Measurements from ENCODE around the gene MOCS2.

DNA sequence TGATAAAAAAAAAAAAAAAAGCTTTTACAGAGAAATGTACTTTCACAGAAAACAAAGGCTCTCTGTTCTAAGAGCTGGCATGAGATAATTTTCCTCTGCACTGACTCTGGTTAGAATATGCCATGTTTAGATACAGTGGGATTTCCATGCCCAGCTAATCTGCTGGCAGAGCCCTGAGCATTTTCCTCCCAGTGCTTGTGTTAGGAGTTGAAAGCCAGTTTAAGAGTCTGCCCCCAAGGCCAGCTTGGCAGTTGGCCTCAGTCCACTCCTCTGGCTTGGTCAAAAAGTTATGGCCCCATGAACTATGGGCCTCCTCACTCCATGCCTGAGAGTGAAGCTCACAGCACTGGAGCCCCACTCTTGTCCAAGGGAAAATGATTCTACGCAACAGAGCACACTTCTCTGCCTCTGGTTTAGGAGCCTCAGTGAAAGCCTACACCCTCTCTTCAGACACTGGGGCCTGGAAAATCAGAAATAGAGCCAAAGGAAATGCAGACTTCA, 21.9 kb downstream of the MOCS2 start:
- TF ChIP-seq, protein P1, sequence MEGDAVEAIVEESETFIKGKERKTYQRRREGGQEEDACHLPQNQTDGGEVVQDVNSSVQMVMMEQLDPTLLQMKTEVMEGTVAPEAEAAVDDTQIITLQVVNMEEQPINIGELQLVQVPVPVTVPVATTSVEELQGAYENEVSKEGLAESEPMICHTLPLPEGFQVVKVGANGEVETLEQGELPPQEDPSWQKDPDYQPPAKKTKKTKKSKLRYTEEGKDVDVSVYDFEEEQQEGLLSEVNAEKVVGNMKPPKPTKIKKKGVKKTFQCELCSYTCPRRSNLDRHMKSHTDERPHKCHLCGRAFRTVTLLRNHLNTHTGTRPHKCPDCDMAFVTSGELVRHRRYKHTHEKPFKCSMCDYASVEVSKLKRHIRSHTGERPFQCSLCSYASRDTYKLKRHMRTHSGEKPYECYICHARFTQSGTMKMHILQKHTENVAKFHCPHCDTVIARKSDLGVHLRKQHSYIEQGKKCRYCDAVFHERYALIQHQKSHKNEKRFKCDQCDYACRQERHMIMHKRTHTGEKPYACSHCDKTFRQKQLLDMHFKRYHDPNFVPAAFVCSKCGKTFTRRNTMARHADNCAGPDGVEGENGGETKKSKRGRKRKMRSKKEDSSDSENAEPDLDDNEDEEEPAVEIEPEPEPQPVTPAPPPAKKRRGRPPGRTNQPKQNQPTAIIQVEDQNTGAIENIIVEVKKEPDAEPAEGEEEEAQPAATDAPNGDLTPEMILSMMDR (conservative IDR thresholded peaks at IDR 0.05; ENCODE audit: low read length), result no peak
- no peak for TF ChIP-seq EZH2phosphoT487 (IDR thresholded peaks at IDR 0.05; ENCODE audit: borderline replicate concordance, low read depth, low read length)
